Mesenchymal stem cell (in vitro differentiated cells and primary cell): ENCODE results near the gene EVL. TPM values are rescaled to one million over a fixed set of nuclear protein-coding genes. Genes with fewer than 3 reads are reported as not detected.

Source experiments
- DNase-seq: peaks from one replicate; pipeline ENCODE4 v3.0.0-alpha.2; 2013
- H2AFZ ChIP-seq: one replicate; pipeline ENCODE4 v1.6.1; 2013; ENCODE audit warnings: low read depth, mild to moderate bottlenecking, control low read depth, inconsistent platforms, low read length, moderate library complexity
- H2AK5ac ChIP-seq: 2 replicates; pipeline ENCODE4 v1.6.1; 2013; ENCODE audit warnings: low read length, moderate library complexity, mild to moderate bottlenecking, inconsistent platforms; ENCODE audit not compliant: severe bottlenecking
- H2BK120ac ChIP-seq: one replicate; pipeline ENCODE4 v1.6.1; 2013; ENCODE audit warnings: low read depth, mild to moderate bottlenecking, inconsistent platforms, low read length, moderate library complexity
- H2BK12ac ChIP-seq, 2 experiments: one replicate each; pipeline ENCODE4 v1.6.1; 2013; ENCODE audit warnings: inconsistent platforms in 2 of 2, low read length in 2 of 2, mild to moderate bottlenecking in 2 of 2, moderate library complexity in 2 of 2, control low read depth in 1 of 2
- H2BK15ac ChIP-seq: one replicate; pipeline ENCODE4 v1.6.1; 2013; ENCODE audit warnings: mild to moderate bottlenecking, low read depth, inconsistent platforms; ENCODE audit not compliant: poor library complexity, severe bottlenecking
- H2BK5ac ChIP-seq: 2 replicates; pipeline ENCODE4 v1.6.1; 2013; ENCODE audit warnings: low read depth, mild to moderate bottlenecking, low read length, control low read depth, inconsistent platforms; ENCODE audit not compliant: poor library complexity, severe bottlenecking
- H3K14ac ChIP-seq, 2 experiments: one replicate each; pipeline ENCODE4 v1.6.1; 2013; ENCODE audit warnings: inconsistent platforms in 2 of 2, low read length in 2 of 2, control low read depth in 1 of 2, mild to moderate bottlenecking in 1 of 2, moderate library complexity in 1 of 2
- H3K18ac ChIP-seq, 2 experiments: one replicate each; pipeline ENCODE4 v1.6.1; 2013; ENCODE audit warnings: inconsistent platforms in 2 of 2, low read length in 2 of 2, control low read depth in 1 of 2, low read depth in 1 of 2, mild to moderate bottlenecking in 1 of 2
- H3K23ac ChIP-seq, 2 experiments: one replicate each; pipeline ENCODE4 v1.6.1; 2013; ENCODE audit warnings: inconsistent platforms in 2 of 2, low read length in 2 of 2, mild to moderate bottlenecking in 2 of 2, moderate library complexity in 2 of 2, control low read depth in 1 of 2
- H3K27ac ChIP-seq: 2 replicates; pipeline ENCODE4 v1.5.1; 2013; ENCODE audit warnings: mild to moderate bottlenecking, moderate library complexity, low read length, control low read depth, inconsistent platforms; ENCODE audit not compliant: poor library complexity, severe bottlenecking
- H3K27me3 ChIP-seq, 2 experiments: 2 replicates each; pipeline versions ENCODE4 v1.6.1 to v1.7.0; 2013; ENCODE audit warnings: low read length in 2 of 2, mild to moderate bottlenecking in 2 of 2, moderate library complexity in 2 of 2, control low read depth in 1 of 2, inconsistent platforms in 1 of 2; ENCODE audit not compliant: control insufficient read depth in 1 of 2, insufficient read depth in 1 of 2
- H3K36me3 ChIP-seq, 2 experiments: 2 replicates each; pipeline versions ENCODE4 v1.6.1 to v1.7.0; 2013; ENCODE audit warnings: low read length in 2 of 2, control low read depth in 1 of 2, inconsistent platforms in 1 of 2, low read depth in 1 of 2, mild to moderate bottlenecking in 1 of 2; ENCODE audit not compliant: insufficient read depth in 2 of 2, control insufficient read depth in 1 of 2
- H3K4ac ChIP-seq, 2 experiments: one replicate each; pipeline ENCODE4 v1.6.1; 2013; ENCODE audit warnings: inconsistent platforms in 2 of 2, low read length in 2 of 2, mild to moderate bottlenecking in 2 of 2, moderate library complexity in 2 of 2, control low read depth in 1 of 2, low read depth in 1 of 2
- H3K4me1 ChIP-seq: 2 replicates; pipeline ENCODE4 v1.6.1; 2013; ENCODE audit warnings: low read depth, low read length, control low read depth; ENCODE audit not compliant: control insufficient read depth, insufficient read depth
- H3K4me2 ChIP-seq: 2 replicates; pipeline ENCODE4 v1.6.1; 2013; ENCODE audit warnings: low read length, mild to moderate bottlenecking, inconsistent platforms; ENCODE audit not compliant: poor library complexity, severe bottlenecking
- H3K4me3 ChIP-seq, 2 experiments: 2 replicates each; pipeline versions ENCODE4 v1.5.1 to v1.7.0; 2013; ENCODE audit warnings: low read length in 2 of 2, mild to moderate bottlenecking in 2 of 2, control low read depth in 1 of 2, low read depth in 1 of 2; ENCODE audit not compliant: insufficient read depth in 1 of 2
- H3K79me1 ChIP-seq: replicated peaks from 2 replicates; pipeline ENCODE4 v1.6.1; 2013; ENCODE audit warnings: mild to moderate bottlenecking, control low read depth, low read length, inconsistent platforms; ENCODE audit not compliant: poor library complexity, severe bottlenecking
- H3K9ac ChIP-seq: 2 replicates; pipeline ENCODE4 v1.7.0; 2013; ENCODE audit warnings: mild to moderate bottlenecking, low read length, moderate library complexity
- H3K9me3 ChIP-seq: 2 replicates; pipeline ENCODE4 v1.7.0; 2013; ENCODE audit warnings: mild to moderate bottlenecking, low read length; ENCODE audit not compliant: control insufficient read depth
- H4K8ac ChIP-seq: one replicate; pipeline ENCODE4 v1.6.1; 2013; ENCODE audit warnings: inconsistent platforms, mild to moderate bottlenecking, low read length, moderate library complexity
- H4K91ac ChIP-seq: one replicate; pipeline ENCODE4 v1.6.1; 2013; ENCODE audit warnings: mild to moderate bottlenecking, low read length, inconsistent platforms
- WGBS: methylation state at CpG from one replicate; pipeline ENCODE4 v1.1.7; 2013; ENCODE audit warnings: mixed read lengths; 5-methylcytosine and 5-hydroxymethylcytosine counted together
- polyA plus RNA-seq, 2 experiments: library from polyadenylated mRNA; stranded (reverse); fragments of 200-250 nt; gene quantifications; one replicate each; pipeline ENCODE4 v1.2.3, GENCODE V29; 2013

EVL gene
- polyA plus RNA-seq (2013, experiment 1 of 2), result 25.6 TPM
- polyA plus RNA-seq (2013, experiment 2 of 2), result 23.8 TPM

- H3K9me3 ChIP-seq, result no peaks in the 10 kb centered on the region
- H3K18ac ChIP-seq, result no peak within 1 kb of the TSS
- H2AK5ac ChIP-seq, result no peak within 1 kb of the TSS
- H2BK120ac ChIP-seq, result no peak within 1 kb of the TSS
- no peak within 1 kb of the TSS for H3K4me3 ChIP-seq
- no peak within 1 kb of the TSS for H2BK12ac ChIP-seq
- H2AFZ ChIP-seq, result no peak within 1 kb of the TSS
- H3K79me1 ChIP-seq, result peaks cover 41% of the 10 kb centered on the region
- H3K4me2 ChIP-seq, result no peak within 1 kb of the TSS
- WGBS, result 88% methylated on average over 6 of the region's 6 CpGs
- no peak within 1 kb of the TSS for H3K27ac ChIP-seq
- no peak within 1 kb of the TSS for H3K4ac ChIP-seq
- H3K27me3 ChIP-seq, result no peaks in the 10 kb centered on the region
- H3K14ac ChIP-seq, result peak within 1 kb of the TSS in 1 of 2 experiments; percentile 48
- no peak within 1 kb of the TSS for H2BK15ac ChIP-seq
- DNase-seq, result no peak
- H4K91ac ChIP-seq, result no peak within 1 kb of the TSS
- peaks cover 6% of the 10 kb centered on the region for H3K4me1 ChIP-seq
- no peak within 1 kb of the TSS for H2BK5ac ChIP-seq
- no peak within 1 kb of the TSS for H3K9ac ChIP-seq
- no peaks in the 10 kb centered on the region for H3K36me3 ChIP-seq
- no peak within 1 kb of the TSS for H4K8ac ChIP-seq
- H3K23ac ChIP-seq, result no peak within 1 kb of the TSS
Measured at GRCh38 chr14:100065111-100065871, at the start of gene EVL. TSS of gene EVL (plus strand) at chr14:100065422. CDS start at chr14:100065501, 79 bp downstream.

- Histone ChIP-seq H3K23ac (no peak overlapping the region), H2AK5ac (no peak overlapping the region), H2BK120ac (no peak overlapping the region), H3K4me1 (peaks cover 10% of the 10 kb centered on the region), H2BK12ac (no peak overlapping the region), H3K9me3 (no peaks in the 10 kb centered on the region), H3K27ac (no peak overlapping the region), H2AFZ (no peak overlapping the region), H3K27me3 (no peaks in the 10 kb centered on the region), H3K36me3 (no peaks in the 10 kb centered on the region), H3K4me3 (no peak overlapping the region), H3K79me1 (peaks cover 43% of the 10 kb centered on the region), H3K14ac (no peak overlapping the region), H4K91ac (no peak overlapping the region), H3K18ac (peak overlapping the region in 1 of 2 experiments; percentile 30), H3K9ac (no peak overlapping the region), H2BK15ac (no peak overlapping the region), H4K8ac (peak overlapping the region; percentile 41), H3K4ac (no peak overlapping the region), H3K4me2 (no peak overlapping the region), H2BK5ac (no peak overlapping the region)
- 95% methylated on average over 5 of the region's 5 CpGs for WGBS
- no peak for DNase-seq
Measured at GRCh38 chr14:100017553-100017952, 47.7 kb upstream of the EVL start.

GRCh38 chr14:100018054-100018453 lies 47.2 kb upstream of the EVL start:
- no peak overlapping the region for H2AK5ac ChIP-seq
- no peaks in the 10 kb centered on the region for H3K9me3 ChIP-seq
- no peaks in the 10 kb centered on the region for H3K36me3 ChIP-seq
- no peak overlapping the region for H4K91ac ChIP-seq
- H3K18ac ChIP-seq, result peak overlapping the region in 1 of 2 experiments; percentile 50
- no peak overlapping the region for H3K9ac ChIP-seq
- peak overlapping the region; percentile 45 for H2BK15ac ChIP-seq
- H2BK12ac ChIP-seq, result no peak overlapping the region
- DNase-seq, result no peak
- WGBS, result 91% methylated on average over 7 of the region's 7 CpGs
- H2BK5ac ChIP-seq, result no peak overlapping the region
- H2BK120ac ChIP-seq, result no peak overlapping the region
- H3K4me3 ChIP-seq, result no peak overlapping the region
- no peaks in the 10 kb centered on the region for H3K27me3 ChIP-seq
- no peak overlapping the region for H3K23ac ChIP-seq
- H2AFZ ChIP-seq, result no peak overlapping the region
- no peak overlapping the region for H4K8ac ChIP-seq
- peaks cover 15% of the 10 kb centered on the region for H3K4me1 ChIP-seq
- H3K4ac ChIP-seq, result no peak overlapping the region
- peaks cover 45% of the 10 kb centered on the region for H3K79me1 ChIP-seq
- H3K27ac ChIP-seq, result no peak overlapping the region
- no peak overlapping the region for H3K14ac ChIP-seq
- no peak overlapping the region for H3K4me2 ChIP-seq

GRCh38 chr14:100018482-100018881 lies 46.7 kb upstream of the EVL start:
- Histone ChIP-seq H3K27me3 (no peaks in the 10 kb centered on the region), H3K79me1 (peaks cover 41% of the 10 kb centered on the region), H4K91ac (no peak overlapping the region), H2BK120ac (no peak overlapping the region), H2AFZ (no peak overlapping the region), H2BK15ac (no peak overlapping the region), H2BK12ac (no peak overlapping the region), H2AK5ac (no peak overlapping the region), H3K23ac (no peak overlapping the region), H4K8ac (no peak overlapping the region), H3K18ac (peak overlapping the region; percentile 16 to 60), H2BK5ac (no peak overlapping the region), H3K4me1 (peaks cover 16% of the 10 kb centered on the region), H3K9ac (no peak overlapping the region), H3K14ac (no peak overlapping the region), H3K4me2 (no peak overlapping the region), H3K4me3 (no peak overlapping the region), H3K27ac (no peak overlapping the region), H3K36me3 (no peaks in the 10 kb centered on the region), H3K4ac (peak overlapping the region in 1 of 2 experiments; percentile 15), H3K9me3 (no peaks in the 10 kb centered on the region)
- peak; percentile 46 for DNase-seq
- WGBS, result 57% methylated on average over 8 of the region's 8 CpGs
